Spleen (tissue), 11 donors: Measurements from ENCODE around the gene BCL2. TPM values are rescaled to one million over a fixed set of nuclear protein-coding genes. Genes with fewer than 3 reads are reported as not detected.

ENCODE experiments used
- DNase-seq: peaks from one replicate; pipeline ENCODE4 v3.0.0-alpha.2; 2020
- H3K27ac ChIP-seq, 8 donors: fragments of 200-600 bp; sonication (generic) in 7 of 8; 1 replicate in 4 of 8; 2 replicates in 4 of 8; pipeline versions ENCODE4 v1.5.0 to v1.8.0; 2016 to 2021; ENCODE audit warnings: inconsistent platforms in 4 of 8, mild to moderate bottlenecking in 4 of 8, moderate library complexity in 1 of 8
- H3K27me3 ChIP-seq, 7 donors: fragments of 200-600 bp; sonication (generic) in 6 of 7; replicated peaks in 1 of 7; 1 replicate in 4 of 7; 2 replicates in 3 of 7; pipeline versions ENCODE4 v1.5.0 to v1.8.0; 2016 to 2021; ENCODE audit warnings: inconsistent platforms in 3 of 7, mild to moderate bottlenecking in 1 of 7
- H3K36me3 ChIP-seq, 6 donors: fragments of 200-600 bp; sonication (generic) in 5 of 6; 1 replicate in 4 of 6; 2 replicates in 2 of 6; pipeline versions ENCODE4 v1.5.0 to v1.8.0; 2016 to 2021; ENCODE audit warnings: inconsistent platforms in 2 of 6
- H3K4me1 ChIP-seq, 6 donors: fragments of 200-600 bp; sonication (generic) in 5 of 6; 1 replicate in 3 of 6; 2 replicates in 3 of 6; pipeline versions ENCODE4 v1.5.0 to v1.8.0; 2016 to 2021; ENCODE audit warnings: inconsistent platforms in 3 of 6
- H3K4me3 ChIP-seq, 8 donors: fragments of 200-600 bp; sonication (generic) in 7 of 8; 1 replicate in 4 of 8; 2 replicates in 4 of 8; pipeline versions ENCODE4 v1.5.0 to v1.8.0; 2016 to 2021; ENCODE audit warnings: inconsistent platforms in 4 of 8, mild to moderate bottlenecking in 4 of 8, moderate library complexity in 2 of 8
- H3K9me3 ChIP-seq, 8 donors: fragments of 200-600 bp; sonication (generic) in 7 of 8; 1 replicate in 4 of 8; 2 replicates in 4 of 8; pipeline versions ENCODE4 v1.5.0 to v1.8.0; 2016 to 2021; ENCODE audit warnings: inconsistent platforms in 4 of 8
- POLR2A ChIP-seq, 3 donors: fragments of 450-650 bp; IDR thresholded peaks; one replicate each; pipeline ENCODE4 v1.5.1; 2017; ENCODE audit warnings: antibody characterized with exemption in 3 of 3, mild to moderate bottlenecking in 1 of 3
- POLR2AphosphoS5 ChIP-seq, 3 donors: sonication (generic); formaldehyde crosslinking; IDR thresholded peaks; one replicate each; pipeline ENCODE4 v1.5.1; 2017; ENCODE audit warnings: antibody characterized with exemption in 3 of 3
- WGBS, 5 donors: extraction: QIAGEN DNeasy Blood & Tissue Kit in 3 of 5; methylation state at CpG; one replicate each; pipeline versions ENCODE4 v1.1.5 to v1.1.7; 2013 to 2018; 5-methylcytosine and 5-hydroxymethylcytosine counted together
- intact Hi-C: fragments of 100-400 bp; cut with DNase I; formaldehyde crosslinking; loops from one replicate; pipeline ENCODE4 v1.15.0; 2023; ENCODE audit warnings: low total_unique reads
- polyA plus RNA-seq, 3 donors: library from polyadenylated mRNA; stranded (reverse); fragments of 200-250 nt; gene quantifications; one replicate each; pipeline ENCODE4 v1.2.1, GENCODE V29; 2013
- total RNA-seq, 7 donors: library from RNA; depleted of rRNA in 3 of 7; stranded (reverse); fragments of >200 nt in 3 of 7; fragmentation: NEBNext Ultra II Directional in 4 of 7; extraction: Animal tissue kit (Norgen Biotek cat#: 25700) in 4 of 7; gene quantifications; one replicate each; pipeline versions ENCODE4 v1.1.0 to v1.2.1, GENCODE V29; 2016 to 2021
- TF ChIP-seq, protein P1 (sequence below), 11 experiments: fragments of 200-600 bp in 7 of 11; fragments of 450-650 bp in 4 of 11; sonication (generic) in 4 of 11; IDR thresholded peaks in 8 of 11; conservative IDR thresholded peaks in 3 of 11; 1 replicate in 7 of 11; 2 replicates in 4 of 11; pipeline versions ENCODE4 v1.4.0 to v1.8.0; 2016 to 2021; ENCODE audit warnings: antibody characterized with exemption in 11 of 11, inconsistent platforms in 4 of 11, mild to moderate bottlenecking in 1 of 11
- donor health status: healthy with polysubstance abuse.
- donor health status: DM: no; HTN: no; CAD: no; lungs with moderate emphysema.
- donor health status: DM: no; HTN: no; CAD: no.
- donor health status: Bipolar disorder and iron deficiency.
- donor health status: healthy.
- donor health status: DM: no; HTN: no; CAD: no.
- donor health status: DM: yes; HTN: yes; CAD: no.

Gene BCL2
- total and polyA plus RNA-seq, 10 donors: 9.6 to 112 (median 69.1) TPM

DNA sequence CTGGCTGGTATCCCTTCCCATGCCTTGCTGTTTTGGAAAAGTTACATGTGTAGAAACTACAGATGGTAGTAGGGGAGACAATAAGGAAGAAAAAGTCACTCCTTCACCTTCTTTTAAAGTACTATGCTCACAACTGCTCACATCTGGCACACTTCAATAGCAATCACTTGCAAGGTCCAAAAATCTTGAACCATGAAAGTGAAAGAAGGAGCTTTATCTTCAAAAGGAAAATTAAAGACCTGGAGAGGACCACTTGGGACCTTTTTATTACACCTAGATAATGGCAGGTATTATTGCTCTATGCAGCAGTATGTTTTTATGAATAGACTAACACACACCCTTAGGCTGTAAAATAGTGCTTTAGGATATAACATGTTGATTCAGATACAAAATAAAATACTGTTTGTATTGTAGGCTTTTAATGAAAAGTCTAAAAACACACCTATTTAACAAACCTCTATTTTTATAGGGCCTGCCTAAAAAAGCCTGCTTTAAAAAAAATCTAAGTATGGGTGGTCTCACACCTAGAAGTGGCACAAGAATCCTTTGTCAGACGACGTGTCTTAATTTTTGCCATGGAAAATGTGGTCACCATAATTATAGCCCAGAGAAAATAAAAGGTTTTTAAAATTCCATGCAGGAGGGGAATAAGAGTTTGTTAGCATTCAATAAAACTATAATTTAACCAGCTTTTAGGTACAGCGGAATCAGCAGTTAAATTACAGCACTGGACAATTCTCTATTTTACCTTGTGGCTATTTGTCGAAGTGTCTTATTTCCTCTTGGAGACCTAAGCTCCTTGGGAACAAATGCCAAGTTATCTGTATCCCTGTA is 124.0 kb downstream of the BCL2 start:
- TF ChIP-seq POLR2A (IDR thresholded peaks at IDR 0.05): no peak
- TF ChIP-seq, protein P1, sequence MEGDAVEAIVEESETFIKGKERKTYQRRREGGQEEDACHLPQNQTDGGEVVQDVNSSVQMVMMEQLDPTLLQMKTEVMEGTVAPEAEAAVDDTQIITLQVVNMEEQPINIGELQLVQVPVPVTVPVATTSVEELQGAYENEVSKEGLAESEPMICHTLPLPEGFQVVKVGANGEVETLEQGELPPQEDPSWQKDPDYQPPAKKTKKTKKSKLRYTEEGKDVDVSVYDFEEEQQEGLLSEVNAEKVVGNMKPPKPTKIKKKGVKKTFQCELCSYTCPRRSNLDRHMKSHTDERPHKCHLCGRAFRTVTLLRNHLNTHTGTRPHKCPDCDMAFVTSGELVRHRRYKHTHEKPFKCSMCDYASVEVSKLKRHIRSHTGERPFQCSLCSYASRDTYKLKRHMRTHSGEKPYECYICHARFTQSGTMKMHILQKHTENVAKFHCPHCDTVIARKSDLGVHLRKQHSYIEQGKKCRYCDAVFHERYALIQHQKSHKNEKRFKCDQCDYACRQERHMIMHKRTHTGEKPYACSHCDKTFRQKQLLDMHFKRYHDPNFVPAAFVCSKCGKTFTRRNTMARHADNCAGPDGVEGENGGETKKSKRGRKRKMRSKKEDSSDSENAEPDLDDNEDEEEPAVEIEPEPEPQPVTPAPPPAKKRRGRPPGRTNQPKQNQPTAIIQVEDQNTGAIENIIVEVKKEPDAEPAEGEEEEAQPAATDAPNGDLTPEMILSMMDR (IDR thresholded peaks at IDR 0.05 in 8 of 11, conservative IDR thresholded peaks at IDR 0.05 in 3 of 11): no peak
- TF ChIP-seq POLR2AphosphoS5 (IDR thresholded peaks at IDR 0.05): no peak
- no peak for DNase-seq
- no peak overlapping the region for H3K4me3 ChIP-seq
- peaks cover 0 to 6% (median 0%) of the 10 kb centered on the region in 6 donors for H3K36me3 ChIP-seq
- intact Hi-C loops: no loop called here
- peak overlapping the region in 2 of 8 donors; percentile 4 to 32 for H3K27ac ChIP-seq
- peaks cover 0 to 4% (median 0%) of the 10 kb centered on the region in 8 donors for H3K9me3 ChIP-seq
- H3K27me3 ChIP-seq: no peaks in the 10 kb centered on the region
- WGBS, 5 donors: 88 to 93% (median 90%) methylated on average over 4 of the region's 4 CpGs
- H3K4me1 ChIP-seq: peaks cover 8 to 86% (median 54%) of the 10 kb centered on the region in 6 donors

DNA sequence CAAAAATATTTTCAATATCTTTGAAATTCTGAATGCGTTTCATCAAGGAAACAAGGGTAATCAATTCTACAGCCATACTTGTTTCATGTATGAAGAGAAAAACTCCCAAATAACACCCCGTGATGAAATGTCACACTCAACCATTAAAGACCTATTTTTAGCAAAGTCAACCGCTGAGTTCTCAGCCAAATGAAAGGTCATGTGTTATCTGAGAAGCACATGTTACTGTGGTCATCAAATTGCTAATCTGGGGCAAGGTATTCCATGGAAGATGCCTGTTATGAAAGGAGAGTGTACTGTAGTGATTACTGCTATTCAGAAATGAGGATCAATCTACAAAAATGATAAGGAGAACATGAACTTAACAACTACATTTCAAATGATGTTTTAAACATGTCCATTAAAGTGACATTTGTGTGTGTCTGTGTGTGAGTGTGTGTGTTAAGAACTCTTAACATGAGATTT is 126.7 kb downstream of the BCL2 start:
- intact Hi-C loops: no loop called here

DNA sequence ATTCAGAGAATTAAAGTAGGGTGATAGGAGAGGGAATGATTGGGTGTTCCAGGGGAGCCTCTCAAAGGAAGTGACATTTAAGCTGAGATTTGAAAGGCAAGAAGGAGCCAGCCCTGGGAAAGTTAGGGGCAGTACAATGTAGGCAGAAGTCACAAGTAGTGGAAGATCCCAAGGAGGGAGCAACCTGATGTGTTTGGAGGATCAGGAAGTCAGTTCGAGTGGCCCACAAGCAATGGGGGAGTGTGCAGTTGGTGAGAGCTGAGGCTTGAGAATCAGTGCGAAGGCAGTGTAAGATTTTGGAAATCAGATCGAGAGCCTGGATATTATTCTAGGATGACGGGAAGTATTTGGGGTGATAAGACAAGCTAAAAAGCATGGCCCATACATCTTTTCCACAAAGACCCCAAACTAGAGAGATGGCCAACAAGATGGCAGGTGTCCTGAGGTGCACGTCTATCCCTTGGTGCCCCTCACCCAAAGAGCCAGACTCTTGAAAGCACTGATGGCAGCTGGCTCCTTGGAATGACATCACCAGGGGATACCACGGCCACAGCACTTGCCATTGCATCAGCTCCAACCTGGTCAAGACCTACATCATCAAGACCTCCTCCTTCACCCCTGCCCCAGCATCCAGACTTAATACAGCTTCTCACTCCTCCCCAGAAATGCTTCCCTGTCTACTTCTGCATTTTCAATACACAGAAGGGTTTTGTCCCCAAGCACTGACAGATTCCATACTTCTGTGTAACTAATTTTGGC is 127.3 kb downstream of the BCL2 start:
- intact Hi-C loops: no loop called here
- no peaks in the 10 kb centered on the region for H3K27me3 ChIP-seq
- TF ChIP-seq POLR2AphosphoS5 (IDR thresholded peaks at IDR 0.05) (no peak), POLR2A (IDR thresholded peaks at IDR 0.05) (no peak)
- TF ChIP-seq, protein P1 (IDR thresholded peaks at IDR 0.05 in 8 of 11, conservative IDR thresholded peaks at IDR 0.05 in 3 of 11): no peak
- H3K4me3 ChIP-seq: no peak overlapping the region
- peaks cover 6 to 81% (median 35%) of the 10 kb centered on the region in 6 donors for H3K4me1 ChIP-seq
- H3K27ac ChIP-seq: peak overlapping the region in 2 of 8 donors; percentile 5 to 43
- H3K9me3 ChIP-seq: peaks cover 0 to 4% (median 0%) of the 10 kb centered on the region in 8 donors
- no peak for DNase-seq
- peaks cover 0 to 6% (median 0%) of the 10 kb centered on the region in 6 donors for H3K36me3 ChIP-seq
- WGBS, 5 donors: 87 to 93% (median 90%) methylated on average over 6 of the region's 6 CpGs

More for the DNA sequence above, 126.7 kb downstream of the BCL2 start:
- Histone ChIP-seq H3K27me3 (no peaks in the 10 kb centered on the region), H3K36me3 (peaks cover 0 to 6% (median 0%) of the 10 kb centered on the region in 6 donors), H3K9me3 (peaks cover 0 to 4% (median 0%) of the 10 kb centered on the region in 8 donors), H3K27ac (peak overlapping the region in 2 of 8 donors; percentile 5 to 43), H3K4me3 (no peak overlapping the region), H3K4me1 (peaks cover 7 to 81% (median 35%) of the 10 kb centered on the region in 6 donors)
- no peak for DNase-seq
- WGBS, 5 donors: 27 to 54% (median 38%) methylated on average over 3 of the region's 3 CpGs
- no peak for TF ChIP-seq POLR2A (IDR thresholded peaks at IDR 0.05)
- TF ChIP-seq POLR2AphosphoS5 (IDR thresholded peaks at IDR 0.05): no peak
- TF ChIP-seq, protein P1 (IDR thresholded peaks at IDR 0.05 in 8 of 11, conservative IDR thresholded peaks at IDR 0.05 in 3 of 11): no peak
